Thoracic aorta (tissue), 2 donors: ENCODE measurements around the gene CACTIN. TPM values are rescaled to one million over a fixed set of nuclear protein-coding genes. Genes with fewer than 3 reads are reported as not detected.

Experiments used
- ATAC-seq: fragments of 150-250 bp; one replicate; pipeline ENCODE4 v1.8.0; 2017; ENCODE audit warnings: low read depth; ENCODE audit not compliant: insufficient number of reproducible peaks, low FRiP score
- DNase-seq: peaks from one replicate; pipeline ENCODE4 v3.0.0-alpha.2; 2020; ENCODE audit warnings: low spot score
- H3K27ac ChIP-seq, 2 donors: fragments of 200-600 bp; sonication (generic); 1 replicate in 1 of 2; 2 replicates in 1 of 2; pipeline ENCODE4 v1.5.1; 2016; ENCODE audit warnings: mild to moderate bottlenecking in 2 of 2, moderate library complexity in 2 of 2
- H3K27me3 ChIP-seq: fragments of 200-600 bp; sonication (generic); replicated peaks from 2 replicates; pipeline ENCODE4 v1.6.0; 2016; ENCODE audit warnings: mild to moderate bottlenecking; ENCODE audit not compliant: insufficient read depth
- H3K36me3 ChIP-seq: fragments of 200-600 bp; sonication (generic); one replicate; pipeline ENCODE4 v1.5.1; 2016
- H3K4me1 ChIP-seq, 2 donors: fragments of 200-600 bp; sonication (generic); 1 replicate in 1 of 2; 2 replicates in 1 of 2; pipeline versions ENCODE4 v1.5.1 to v1.6.0; 2016; ENCODE audit warnings: low read depth in 2 of 2, mild to moderate bottlenecking in 1 of 2; ENCODE audit not compliant: control insufficient read depth in 1 of 2
- H3K4me3 ChIP-seq: fragments of 200-600 bp; sonication (generic); 2 replicates; pipeline ENCODE4 v1.5.1; 2016; ENCODE audit warnings: mild to moderate bottlenecking
- H3K9me3 ChIP-seq: fragments of 200-600 bp; sonication (generic); 2 replicates; pipeline ENCODE4 v1.5.1; 2016
- total RNA-seq, 2 donors: library from RNA; depleted of rRNA; stranded (reverse); fragments of >200 nt; gene quantifications; one replicate each; pipeline versions ENCODE4 v1.1.0 to v1.2.3, GENCODE V29; 2016
- TF ChIP-seq, protein P1 (sequence below): fragments of 200-600 bp; sonication (generic); IDR thresholded peaks from one replicate; pipeline ENCODE4 v1.5.1; 2019; ENCODE audit warnings: antibody characterized with exemption

The CACTIN gene
- total RNA-seq, result 10 to 100 TPM; 33.4 to 38.0 TPM

GRCh38 chr19:3626473-3627350 lies at the start of gene CACTIN:
CACTIN (minus strand) TSS chr19:3626790; CDS start chr19:3626762, 28 bp downstream.
- Histone ChIP-seq H3K27ac (peak within 1 kb of the TSS; percentile 84 to 92), H3K36me3 (peaks cover 10% of the 10 kb centered on the region), H3K9me3 (no peaks in the 10 kb centered on the region), H3K4me1 (peaks cover 12 to 31% of the 10 kb centered on the region in 2 donors), H3K4me3 (peak within 1 kb of the TSS; percentile 86), H3K27me3 (no peaks in the 10 kb centered on the region)
- DNase-seq (peak; percentile 98), ATAC-seq (peak; percentile 95)
- TF ChIP-seq, protein P1, sequence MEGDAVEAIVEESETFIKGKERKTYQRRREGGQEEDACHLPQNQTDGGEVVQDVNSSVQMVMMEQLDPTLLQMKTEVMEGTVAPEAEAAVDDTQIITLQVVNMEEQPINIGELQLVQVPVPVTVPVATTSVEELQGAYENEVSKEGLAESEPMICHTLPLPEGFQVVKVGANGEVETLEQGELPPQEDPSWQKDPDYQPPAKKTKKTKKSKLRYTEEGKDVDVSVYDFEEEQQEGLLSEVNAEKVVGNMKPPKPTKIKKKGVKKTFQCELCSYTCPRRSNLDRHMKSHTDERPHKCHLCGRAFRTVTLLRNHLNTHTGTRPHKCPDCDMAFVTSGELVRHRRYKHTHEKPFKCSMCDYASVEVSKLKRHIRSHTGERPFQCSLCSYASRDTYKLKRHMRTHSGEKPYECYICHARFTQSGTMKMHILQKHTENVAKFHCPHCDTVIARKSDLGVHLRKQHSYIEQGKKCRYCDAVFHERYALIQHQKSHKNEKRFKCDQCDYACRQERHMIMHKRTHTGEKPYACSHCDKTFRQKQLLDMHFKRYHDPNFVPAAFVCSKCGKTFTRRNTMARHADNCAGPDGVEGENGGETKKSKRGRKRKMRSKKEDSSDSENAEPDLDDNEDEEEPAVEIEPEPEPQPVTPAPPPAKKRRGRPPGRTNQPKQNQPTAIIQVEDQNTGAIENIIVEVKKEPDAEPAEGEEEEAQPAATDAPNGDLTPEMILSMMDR, result no peak

GRCh38 chr19:3674784-3675543 lies 48.4 kb upstream of the CACTIN start:
- peaks cover 18 to 31% of the 10 kb centered on the region in 2 donors for H3K4me1 ChIP-seq
- no peaks in the 10 kb centered on the region for H3K27me3 ChIP-seq
- H3K9me3 ChIP-seq, result no peaks in the 10 kb centered on the region
- DNase-seq (no peak), ATAC-seq (no peak)
- H3K27ac ChIP-seq, result no peak overlapping the region
- H3K4me3 ChIP-seq, result no peak overlapping the region
- H3K36me3 ChIP-seq, result no peaks in the 10 kb centered on the region
- TF ChIP-seq, protein P1, result no peak

GRCh38 chr19:3673506-3674439 lies 47.2 kb upstream of the CACTIN start:
- TF ChIP-seq, protein P1, result no peak
- Histone ChIP-seq H3K36me3 (no peaks in the 10 kb centered on the region), H3K9me3 (no peaks in the 10 kb centered on the region), H3K27ac (peak overlapping the region; percentile 20 to 50), H3K4me1 (peaks cover 29 to 43% of the 10 kb centered on the region in 2 donors), H3K27me3 (no peaks in the 10 kb centered on the region), H3K4me3 (no peak overlapping the region)
- DNase-seq, result no peak
- ATAC-seq, result no peak

DNA sequence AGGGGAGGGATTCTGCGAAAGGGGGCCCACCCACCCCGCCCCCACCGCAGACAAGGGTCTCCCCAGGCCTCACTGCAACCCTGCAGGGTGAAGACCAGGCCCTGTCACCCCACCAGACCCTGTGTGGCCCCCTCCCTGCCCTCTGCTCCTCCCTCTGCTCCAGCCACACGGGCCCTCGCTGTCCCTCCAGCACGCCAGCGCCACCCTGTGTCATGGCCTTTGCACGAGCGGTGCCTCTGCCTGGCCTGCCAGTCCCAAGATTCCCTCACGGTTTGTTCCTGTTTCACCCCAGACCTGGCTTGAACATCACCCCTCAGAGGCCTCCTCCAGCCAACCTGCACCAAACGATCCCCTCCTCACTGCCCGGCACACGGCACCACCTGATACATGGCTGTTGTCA lies 46.4 kb upstream of the CACTIN start:
- Histone ChIP-seq H3K4me1 (peaks cover 29 to 51% of the 10 kb centered on the region in 2 donors), H3K36me3 (no peaks in the 10 kb centered on the region), H3K27me3 (no peaks in the 10 kb centered on the region), H3K9me3 (no peaks in the 10 kb centered on the region), H3K4me3 (no peak overlapping the region), H3K27ac (peak overlapping the region; percentile 20 to 50)
- TF ChIP-seq, protein P1, result no peak
- no peak for DNase-seq
- no peak for ATAC-seq
